SK-N-SH treated with all-trans-retinoic acid at 6 μM for 48 hours (cell line): ENCODE data around the gene NPAS3.

ENCODE experiments used
- ATAC-seq: fragments of 200-7000 bp; cut with Tn5 transposase; 3 replicates; pipeline ENCODE4 v1.9.1; 2020; ENCODE audit warnings: mild to moderate bottlenecking, moderate library complexity
- ARNTL ChIP-seq: fragments of 450-650 bp; formaldehyde crosslinking; IDR thresholded peaks from 2 replicates; pipeline ENCODE4 v1.5.0; 2020; ENCODE audit warnings: low read depth, mild to moderate bottlenecking, moderate library complexity, borderline replicate concordance
- BACH2 ChIP-seq: fragments of 250-450 bp; sonication (Bioruptor Pico); IDR thresholded peaks from 2 replicates; pipeline ENCODE4 v1.9.0; 2021; ENCODE audit warnings: mild to moderate bottlenecking, borderline replicate concordance
- CREB5 ChIP-seq: fragments of 250-450 bp; sonication (Bioruptor Pico); IDR thresholded peaks from 2 replicates; pipeline ENCODE4 v1.5.1; 2020; ENCODE audit warnings: low read depth, mild to moderate bottlenecking, moderate library complexity
- CSDC2 ChIP-seq: fragments of 250-450 bp; sonication (Bioruptor Pico); IDR thresholded peaks from 2 replicates; pipeline ENCODE4 v1.5.0; 2020; ENCODE audit warnings: mild to moderate bottlenecking, moderate library complexity
- ESRRG ChIP-seq: fragments of 250-450 bp; sonication (Bioruptor Pico); IDR thresholded peaks from 2 replicates; pipeline ENCODE4 v1.6.1; 2021; ENCODE audit warnings: mild to moderate bottlenecking
- GLIS3 ChIP-seq: fragments of 250-450 bp; sonication (Bioruptor Pico); IDR thresholded peaks from 2 replicates; pipeline ENCODE4 v1.5.0; 2020; ENCODE audit warnings: mild to moderate bottlenecking, moderate library complexity
- ISL1 ChIP-seq: fragments of 250-450 bp; sonication (Bioruptor Pico); IDR thresholded peaks from 2 replicates; pipeline ENCODE4 v2.1.2; 2022; ENCODE audit warnings: mild to moderate bottlenecking, moderate library complexity
- OSR1 ChIP-seq: fragments of 250-450 bp; sonication (Bioruptor Pico); IDR thresholded peaks from 2 replicates; pipeline ENCODE4 v1.8.0; 2022; ENCODE audit warnings: moderate library complexity, mild to moderate bottlenecking, inconsistent platforms
- PPARA ChIP-seq: fragments of 250-450 bp; sonication (Bioruptor Pico); IDR thresholded peaks from 2 replicates; pipeline ENCODE4 v1.5.0; 2020; ENCODE audit warnings: mild to moderate bottlenecking, borderline replicate concordance
- RARB ChIP-seq: fragments of 250-450 bp; sonication (Bioruptor Pico); IDR thresholded peaks from 2 replicates; pipeline ENCODE4 v1.8.0; 2021; ENCODE audit warnings: mild to moderate bottlenecking, moderate library complexity
- SNAI2 ChIP-seq: fragments of 250-450 bp; sonication (Bioruptor Pico); IDR thresholded peaks from 2 replicates; pipeline ENCODE4 v1.5.0; 2020; ENCODE audit warnings: mild to moderate bottlenecking, moderate library complexity
- TOX ChIP-seq: fragments of 250-450 bp; sonication (Bioruptor Pico); IDR thresholded peaks from 2 replicates; pipeline ENCODE4 v1.8.0; 2021; ENCODE audit warnings: mild to moderate bottlenecking, moderate library complexity, borderline replicate concordance
- TSHZ2 ChIP-seq: fragments of 250-450 bp; sonication (Bioruptor Pico); IDR thresholded peaks from 2 replicates; pipeline ENCODE4 v1.5.0; 2020; ENCODE audit warnings: mild to moderate bottlenecking, moderate library complexity
- ZC3H10 ChIP-seq: fragments of 250-450 bp; sonication (Bioruptor Pico); IDR thresholded peaks from 2 replicates; pipeline ENCODE4 v1.5.1; 2021; ENCODE audit warnings: mild to moderate bottlenecking, moderate library complexity
- ZFP3 ChIP-seq: fragments of 250-450 bp; sonication (Bioruptor Pico); IDR thresholded peaks from 2 replicates; pipeline ENCODE4 v1.5.0; 2020; ENCODE audit warnings: mild to moderate bottlenecking, moderate library complexity
- ZFP30 ChIP-seq: fragments of 450-650 bp; formaldehyde crosslinking; IDR thresholded peaks from 2 replicates; pipeline ENCODE4 v1.5.0; 2022; ENCODE audit warnings: mild to moderate bottlenecking, moderate library complexity
- ZNF565 ChIP-seq: fragments of 450-650 bp; formaldehyde crosslinking; conservative IDR thresholded peaks from 2 replicates; pipeline ENCODE4 v1.5.0; 2020; ENCODE audit warnings: low read depth, mild to moderate bottlenecking, moderate library complexity
- ZNF70 ChIP-seq: fragments of 450-650 bp; formaldehyde crosslinking; IDR thresholded peaks from 2 replicates; pipeline ENCODE4 v1.5.0; 2020; ENCODE audit warnings: mild to moderate bottlenecking, moderate library complexity
- ZNF8 ChIP-seq: fragments of 450-650 bp; formaldehyde crosslinking; IDR thresholded peaks from 2 replicates; pipeline ENCODE4 v1.5.0; 2020; ENCODE audit warnings: mild to moderate bottlenecking, moderate library complexity
- TF ChIP-seq, protein P1 (sequence below): fragments of 250-450 bp; sonication (Bioruptor Pico); IDR thresholded peaks from 2 replicates; pipeline ENCODE4 v1.5.1; 2021; ENCODE audit warnings: mild to moderate bottlenecking, moderate library complexity
- TF ChIP-seq, protein P2 (sequence below): fragments of 250-450 bp; sonication (Bioruptor Pico); IDR thresholded peaks from 2 replicates; pipeline ENCODE4 v1.8.0; 2020; ENCODE audit warnings: mild to moderate bottlenecking, moderate library complexity, borderline replicate concordance
- TF ChIP-seq, protein P3 (sequence below): fragments of 250-450 bp; sonication (Bioruptor Pico); IDR thresholded peaks from 2 replicates; pipeline ENCODE4 v1.8.0; 2021; ENCODE audit warnings: low read depth, mild to moderate bottlenecking, moderate library complexity, borderline replicate concordance

NPAS3 gene

DNA sequence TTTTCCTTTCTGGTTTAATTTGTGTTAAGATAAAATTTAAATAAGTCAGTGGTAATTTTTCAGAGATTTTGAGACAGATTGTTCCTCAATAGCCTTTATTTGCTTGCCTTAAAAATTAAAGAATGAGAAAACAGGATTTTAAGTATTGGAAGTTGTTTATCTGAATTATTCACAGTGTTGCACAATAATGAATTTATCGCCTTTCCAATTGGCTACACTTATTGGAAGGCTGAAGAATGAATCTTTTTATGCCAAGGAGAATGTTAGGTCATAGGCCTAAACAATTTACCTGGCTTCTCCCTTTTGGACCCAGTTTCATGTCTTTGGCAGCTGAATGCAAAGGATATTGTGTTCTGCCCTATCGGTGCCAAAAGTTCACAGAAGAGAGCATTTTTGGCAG, 250.2 kb downstream of the NPAS3 start:
- no peak for ATAC-seq
- TF ChIP-seq ESRRG (CRISPR knock-in tag) = no peak
- TF ChIP-seq GLIS3 (CRISPR knock-in tag) = no peak
- no peak for TF ChIP-seq TSHZ2
- no peak for TF ChIP-seq ISL1
- TF ChIP-seq BACH2 (CRISPR knock-in tag) = no peak
- TF ChIP-seq ARNTL (CRISPR knock-in tag) = no peak
- TF ChIP-seq RARB = no peak
- TF ChIP-seq, protein P1, sequence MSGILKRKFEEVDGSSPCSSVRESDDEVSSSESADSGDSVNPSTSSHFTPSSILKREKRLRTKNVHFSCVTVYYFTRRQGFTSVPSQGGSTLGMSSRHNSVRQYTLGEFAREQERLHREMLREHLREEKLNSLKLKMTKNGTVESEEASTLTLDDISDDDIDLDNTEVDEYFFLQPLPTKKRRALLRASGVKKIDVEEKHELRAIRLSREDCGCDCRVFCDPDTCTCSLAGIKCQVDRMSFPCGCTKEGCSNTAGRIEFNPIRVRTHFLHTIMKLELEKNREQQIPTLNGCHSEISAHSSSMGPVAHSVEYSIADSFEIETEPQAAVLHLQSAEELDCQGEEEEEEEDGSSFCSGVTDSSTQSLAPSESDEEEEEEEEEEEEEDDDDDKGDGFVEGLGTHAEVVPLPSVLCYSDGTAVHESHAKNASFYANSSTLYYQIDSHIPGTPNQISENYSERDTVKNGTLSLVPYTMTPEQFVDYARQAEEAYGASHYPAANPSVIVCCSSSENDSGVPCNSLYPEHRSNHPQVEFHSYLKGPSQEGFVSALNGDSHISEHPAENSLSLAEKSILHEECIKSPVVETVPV = no peak
- TF ChIP-seq ZNF70 = no peak
- no peak for TF ChIP-seq SNAI2 (CRISPR knock-in tag)
- TF ChIP-seq ZFP30 (CRISPR knock-in tag) = no peak
- TF ChIP-seq, protein P2, sequence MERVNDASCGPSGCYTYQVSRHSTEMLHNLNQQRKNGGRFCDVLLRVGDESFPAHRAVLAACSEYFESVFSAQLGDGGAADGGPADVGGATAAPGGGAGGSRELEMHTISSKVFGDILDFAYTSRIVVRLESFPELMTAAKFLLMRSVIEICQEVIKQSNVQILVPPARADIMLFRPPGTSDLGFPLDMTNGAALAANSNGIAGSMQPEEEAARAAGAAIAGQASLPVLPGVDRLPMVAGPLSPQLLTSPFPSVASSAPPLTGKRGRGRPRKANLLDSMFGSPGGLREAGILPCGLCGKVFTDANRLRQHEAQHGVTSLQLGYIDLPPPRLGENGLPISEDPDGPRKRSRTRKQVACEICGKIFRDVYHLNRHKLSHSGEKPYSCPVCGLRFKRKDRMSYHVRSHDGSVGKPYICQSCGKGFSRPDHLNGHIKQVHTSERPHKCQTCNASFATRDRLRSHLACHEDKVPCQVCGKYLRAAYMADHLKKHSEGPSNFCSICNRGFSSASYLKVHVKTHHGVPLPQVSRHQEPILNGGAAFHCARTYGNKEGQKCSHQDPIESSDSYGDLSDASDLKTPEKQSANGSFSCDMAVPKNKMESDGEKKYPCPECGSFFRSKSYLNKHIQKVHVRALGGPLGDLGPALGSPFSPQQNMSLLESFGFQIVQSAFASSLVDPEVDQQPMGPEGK = no peak
- TF ChIP-seq ZFP3 (CRISPR knock-in tag) = no peak
- TF ChIP-seq ZC3H10 (CRISPR knock-in tag) = no peak
- TF ChIP-seq, protein P3, sequence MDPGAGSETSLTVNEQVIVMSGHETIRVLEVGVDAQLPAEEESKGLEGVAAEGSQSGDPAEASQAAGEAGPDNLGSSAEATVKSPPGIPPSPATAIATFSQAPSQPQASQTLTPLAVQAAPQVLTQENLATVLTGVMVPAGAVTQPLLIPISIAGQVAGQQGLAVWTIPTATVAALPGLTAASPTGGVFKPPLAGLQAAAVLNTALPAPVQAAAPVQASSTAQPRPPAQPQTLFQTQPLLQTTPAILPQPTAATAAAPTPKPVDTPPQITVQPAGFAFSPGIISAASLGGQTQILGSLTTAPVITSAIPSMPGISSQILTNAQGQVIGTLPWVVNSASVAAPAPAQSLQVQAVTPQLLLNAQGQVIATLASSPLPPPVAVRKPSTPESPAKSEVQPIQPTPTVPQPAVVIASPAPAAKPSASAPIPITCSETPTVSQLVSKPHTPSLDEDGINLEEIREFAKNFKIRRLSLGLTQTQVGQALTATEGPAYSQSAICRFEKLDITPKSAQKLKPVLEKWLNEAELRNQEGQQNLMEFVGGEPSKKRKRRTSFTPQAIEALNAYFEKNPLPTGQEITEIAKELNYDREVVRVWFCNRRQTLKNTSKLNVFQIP (CRISPR knock-in tag) = no peak
- TF ChIP-seq CREB5 = no peak
- TF ChIP-seq TOX (CRISPR knock-in tag) = no peak
- TF ChIP-seq ZNF8 (CRISPR knock-in tag) = no peak
- no peak for TF ChIP-seq ZNF565

DNA sequence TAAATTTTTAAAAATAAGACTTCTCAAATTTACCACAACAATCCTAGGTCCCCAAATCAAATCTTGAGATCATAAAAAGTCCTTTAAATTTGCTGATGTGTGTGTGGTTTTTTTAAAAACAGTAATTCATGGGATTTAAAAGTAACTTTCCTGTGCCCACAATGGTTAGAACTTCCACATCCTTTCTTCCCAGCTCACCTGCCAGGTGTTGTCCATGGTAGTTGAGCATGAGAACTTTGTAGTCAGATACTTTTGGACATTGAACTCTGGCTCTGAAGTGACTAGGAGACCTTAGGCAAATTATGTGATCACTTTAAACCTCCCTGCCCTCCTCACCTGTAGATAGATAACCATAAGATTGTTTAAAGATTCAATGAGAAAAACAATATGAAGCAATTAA, 253.2 kb downstream of the NPAS3 start:
- TF ChIP-seq OSR1 (CRISPR knock-in tag) (no peak), ZNF565 (no peak), ZFP30 (CRISPR knock-in tag) (no peak), ESRRG (CRISPR knock-in tag) (no peak), ZC3H10 (CRISPR knock-in tag) (no peak), ISL1 (no peak), GLIS3 (CRISPR knock-in tag) (no peak), BACH2 (CRISPR knock-in tag) (no peak), ARNTL (CRISPR knock-in tag) (no peak), RARB (no peak), CSDC2 (CRISPR knock-in tag) (no peak), TSHZ2 (no peak), PPARA (CRISPR knock-in tag) (no peak), ZFP3 (CRISPR knock-in tag) (no peak), TOX (CRISPR knock-in tag) (no peak)
- TF ChIP-seq, protein P2 = no peak
- TF ChIP-seq, protein P3 (CRISPR knock-in tag) = no peak
- ATAC-seq = no peak
